Lower leg skin (tissue), 4 donors: ENCODE data around the gene NLGN4Y. TPM values are rescaled to one million over a fixed set of nuclear protein-coding genes. Genes with fewer than 3 reads are reported as not detected.

ENCODE experiments used
- DNase-seq, 2 donors: peaks; one replicate each; pipeline ENCODE4 v3.0.0-alpha.2; 2019; ENCODE audit warnings: low spot score in 2 of 2
- H3K4me3 ChIP-seq: fragments of 200-600 bp; sonication (generic); 2 replicates; pipeline ENCODE4 v1.5.1; 2017; ENCODE audit warnings: mild to moderate bottlenecking, low read depth; ENCODE audit not compliant: poor library complexity, severe bottlenecking
- POLR2A ChIP-seq, 2 donors: fragments of 450-650 bp; IDR thresholded peaks; one replicate each; pipeline ENCODE4 v1.6.1; 2016 to 2017; ENCODE audit warnings: antibody characterized with exemption in 2 of 2, mild to moderate bottlenecking in 1 of 2, moderate library complexity in 1 of 2
- WGBS, 2 donors: methylation state at CpG; one replicate each; pipeline ENCODE4 v1.1.5; 2018; 5-methylcytosine and 5-hydroxymethylcytosine counted together
- intact Hi-C: fragments of 100-400 bp; cut with DNase I; formaldehyde crosslinking; loops from one replicate; pipeline ENCODE4 v1.15.0; 2023; ENCODE audit warnings: low total_unique reads
- total RNA-seq, 4 donors: library from RNA; depleted of rRNA; stranded (reverse); fragments of >200 nt; gene quantifications; one replicate each; pipeline ENCODE4 v1.1.0, GENCODE V29; 2016
- TF ChIP-seq, protein P1 (sequence below), 3 donors: fragments of 450-650 bp; IDR thresholded peaks; one replicate each; pipeline ENCODE4 v1.5.1; 2016; ENCODE audit warnings: antibody characterized with exemption in 3 of 3, mild to moderate bottlenecking in 3 of 3, moderate library complexity in 2 of 3

NLGN4Y gene
- total RNA-seq, 4 donors from 2014 or later: 12.4 to 19.7 TPM; not detected in 2

DNA sequence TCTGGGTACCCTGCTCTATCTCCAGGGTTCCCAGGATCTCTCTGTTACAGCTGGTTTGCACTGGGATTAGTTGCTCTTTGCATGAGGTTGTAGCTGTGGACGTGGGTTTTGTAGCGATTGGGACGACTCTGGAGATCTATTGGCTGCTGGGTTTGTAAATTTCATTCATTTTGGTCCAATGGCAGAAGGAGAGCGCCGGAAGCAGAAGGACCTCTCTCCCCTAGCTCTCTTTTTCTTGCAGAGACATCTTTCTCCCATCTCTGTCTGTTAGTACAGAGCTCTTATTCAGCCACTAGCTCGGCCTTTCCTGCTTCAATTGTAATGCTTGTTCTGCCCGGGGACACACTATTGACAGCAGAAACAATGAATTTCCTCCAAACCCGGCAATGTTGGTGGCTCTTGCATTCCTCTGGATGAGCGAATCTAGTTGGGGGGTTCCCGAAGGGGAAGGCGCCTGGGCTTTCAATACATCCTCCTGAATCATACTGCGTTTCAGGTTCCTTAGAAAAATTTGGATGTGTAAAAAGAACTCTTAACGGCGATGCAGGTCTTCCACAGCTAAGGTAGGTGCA is 1.9 kb upstream of the NLGN4Y start:
- intact Hi-C loops: no loop called here
- no peak for DNase-seq
- TF ChIP-seq, protein P1, sequence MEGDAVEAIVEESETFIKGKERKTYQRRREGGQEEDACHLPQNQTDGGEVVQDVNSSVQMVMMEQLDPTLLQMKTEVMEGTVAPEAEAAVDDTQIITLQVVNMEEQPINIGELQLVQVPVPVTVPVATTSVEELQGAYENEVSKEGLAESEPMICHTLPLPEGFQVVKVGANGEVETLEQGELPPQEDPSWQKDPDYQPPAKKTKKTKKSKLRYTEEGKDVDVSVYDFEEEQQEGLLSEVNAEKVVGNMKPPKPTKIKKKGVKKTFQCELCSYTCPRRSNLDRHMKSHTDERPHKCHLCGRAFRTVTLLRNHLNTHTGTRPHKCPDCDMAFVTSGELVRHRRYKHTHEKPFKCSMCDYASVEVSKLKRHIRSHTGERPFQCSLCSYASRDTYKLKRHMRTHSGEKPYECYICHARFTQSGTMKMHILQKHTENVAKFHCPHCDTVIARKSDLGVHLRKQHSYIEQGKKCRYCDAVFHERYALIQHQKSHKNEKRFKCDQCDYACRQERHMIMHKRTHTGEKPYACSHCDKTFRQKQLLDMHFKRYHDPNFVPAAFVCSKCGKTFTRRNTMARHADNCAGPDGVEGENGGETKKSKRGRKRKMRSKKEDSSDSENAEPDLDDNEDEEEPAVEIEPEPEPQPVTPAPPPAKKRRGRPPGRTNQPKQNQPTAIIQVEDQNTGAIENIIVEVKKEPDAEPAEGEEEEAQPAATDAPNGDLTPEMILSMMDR (IDR thresholded peaks at IDR 0.05): no peak
- TF ChIP-seq POLR2A (IDR thresholded peaks at IDR 0.05): no peak
- 31% methylated on average over 14 of the region's 14 CpGs; no CpG with 5 or more reads in 1 of the 2 donors for whole genome bisulfite sequencing, 2 donors
- no peak overlapping the region for H3K4me3 ChIP-seq

DNA sequence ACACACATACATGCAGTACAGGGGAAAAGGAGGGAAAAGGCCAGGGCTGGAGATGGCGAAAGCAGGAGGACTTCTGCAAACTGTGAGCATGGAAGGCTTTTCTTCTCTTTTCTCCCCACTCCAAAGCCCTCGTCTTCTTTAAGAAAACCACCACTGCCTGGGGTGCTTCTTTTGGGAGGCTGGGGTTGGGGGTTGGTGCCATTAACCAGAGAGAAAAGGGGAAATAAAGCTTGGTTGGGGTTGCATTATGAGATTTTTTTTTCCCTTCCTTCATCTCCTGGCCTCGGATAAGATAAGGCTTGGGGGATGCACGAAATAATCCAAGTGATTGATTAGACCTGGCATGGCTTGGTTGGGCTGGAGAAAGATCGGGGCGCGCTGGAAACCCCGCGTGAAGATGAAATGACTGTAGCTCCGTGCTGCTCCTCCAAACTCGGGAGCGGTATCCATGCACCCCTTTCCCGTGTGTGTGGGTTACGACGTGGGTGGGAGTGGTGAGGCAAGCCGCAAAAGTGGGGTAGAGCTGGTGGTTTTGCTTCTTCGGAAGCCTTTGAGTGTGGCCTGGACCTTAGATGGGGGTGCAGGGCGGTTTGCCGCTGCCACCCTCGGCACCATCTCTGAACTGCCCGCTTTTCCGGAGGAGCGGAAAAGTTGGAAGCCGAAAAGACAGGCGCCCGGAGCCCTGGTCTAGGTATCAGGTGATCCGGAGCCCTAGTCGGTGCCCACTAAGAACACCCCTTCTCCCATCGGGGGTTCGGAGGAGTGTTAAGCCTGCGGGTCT is 648 bp upstream of the NLGN4Y start:
- WGBS, 2 donors: 7% methylated on average over 18 of the region's 31 CpGs; no CpG with 5 or more reads in 1 of the 2 donors
- TF ChIP-seq, protein P1 (IDR thresholded peaks at IDR 0.05): no peak
- no peak for TF ChIP-seq POLR2A (IDR thresholded peaks at IDR 0.05)
- DNase-seq: no peak
- H3K4me3 ChIP-seq: peak overlapping the region; percentile 40
- intact Hi-C loops: no loop called here

DNA sequence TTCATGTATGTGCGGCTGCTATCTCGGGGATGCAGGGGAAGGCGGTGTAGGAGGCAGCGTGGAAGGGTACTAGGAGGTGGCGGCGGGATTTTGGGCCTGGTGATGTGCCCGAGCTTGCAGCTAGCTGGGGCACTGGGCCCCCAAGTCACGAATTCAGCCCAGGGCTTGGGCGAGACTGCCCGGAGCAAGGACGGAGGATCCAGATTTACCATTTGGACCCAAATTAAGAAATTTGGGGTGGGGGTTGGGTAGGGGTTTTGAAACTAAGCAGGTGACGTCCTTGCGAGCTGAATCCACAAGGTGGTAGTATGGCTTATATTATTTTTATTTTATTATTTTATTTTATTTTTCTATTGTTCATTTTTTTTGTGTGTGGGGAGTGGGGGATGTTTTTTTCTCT is 986 bp downstream of the NLGN4Y start:
- peak overlapping the region; percentile 40 for H3K4me3 ChIP-seq
- WGBS, 2 donors: 7% methylated on average over 13 of the region's 13 CpGs; no CpG with 5 or more reads in 1 of the 2 donors
- intact Hi-C loops: no loop called here
- DNase-seq: peak in 1 of 2 donors; percentile 13
- TF ChIP-seq, protein P1 (IDR thresholded peaks at IDR 0.05): no peak
- no peak for TF ChIP-seq POLR2A (IDR thresholded peaks at IDR 0.05)

DNA sequence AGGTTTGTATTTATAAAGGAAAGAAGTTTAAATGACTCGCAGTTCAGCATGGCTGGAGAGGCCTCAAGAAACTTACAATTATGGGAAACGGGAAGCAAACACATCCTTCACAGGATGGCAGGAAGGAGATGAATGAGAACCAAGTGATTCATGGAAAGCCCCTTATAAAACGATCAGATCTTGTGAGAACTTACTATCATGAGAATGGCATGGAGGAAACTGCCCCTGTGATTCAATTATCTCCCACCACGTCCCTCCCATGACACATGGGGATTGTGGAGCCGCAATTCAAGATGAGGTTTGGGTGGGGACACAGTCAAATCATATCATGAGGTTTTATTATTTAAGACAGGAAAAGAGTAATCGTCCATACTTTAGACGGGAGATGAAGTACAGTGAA is 4.0 kb downstream of the NLGN4Y start:
- TF ChIP-seq POLR2A (IDR thresholded peaks at IDR 0.05): no peak
- TF ChIP-seq, protein P1 (IDR thresholded peaks at IDR 0.05): no peak
- H3K4me3 ChIP-seq: no peak overlapping the region
- 76% methylated on average over 7 of the region's 7 CpGs; no CpG with 5 or more reads in 1 of the 2 donors for WGBS, 2 donors
- DNase-seq: no peak
- intact Hi-C loops: no loop called here

DNA sequence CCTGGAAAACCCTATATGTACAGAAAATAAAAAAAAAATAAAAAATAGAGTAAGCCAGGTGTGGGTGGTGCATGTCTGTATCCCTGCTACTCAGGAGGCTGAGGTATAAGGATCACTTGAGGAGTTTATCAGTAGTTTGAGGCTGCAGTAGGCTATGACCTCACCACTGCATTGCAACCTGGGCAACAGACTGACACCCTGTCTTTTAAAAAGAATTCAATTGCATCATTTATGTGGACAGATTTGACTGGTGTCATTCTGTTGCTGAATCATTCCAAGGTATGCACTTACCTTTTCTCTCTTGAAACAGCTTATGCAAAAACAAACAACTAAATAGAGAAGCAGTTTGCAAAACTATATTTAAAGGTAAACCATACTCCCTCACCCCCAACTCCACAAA is 12.4 kb downstream of the NLGN4Y start:
- intact Hi-C loops: no loop called here
- TF ChIP-seq, protein P1 (IDR thresholded peaks at IDR 0.05): no peak
- TF ChIP-seq POLR2A (IDR thresholded peaks at IDR 0.05): no peak
- no peak for DNase-seq
- no peak overlapping the region for H3K4me3 ChIP-seq
